Activated CD4-positive, CD25-positive, alpha-beta regulatory T cell (primary cell): ENCODE results near the gene TIMM10.
A peak's percentile ranks its signal among the peaks of the same experiment; 100 is the strongest.

Experiments used
- DNase-seq, 4 experiments: peaks; one replicate each; lab custom pipeline; 2025; lab: John Stamatoyannopoulos, UW

TIMM10 gene

DNA sequence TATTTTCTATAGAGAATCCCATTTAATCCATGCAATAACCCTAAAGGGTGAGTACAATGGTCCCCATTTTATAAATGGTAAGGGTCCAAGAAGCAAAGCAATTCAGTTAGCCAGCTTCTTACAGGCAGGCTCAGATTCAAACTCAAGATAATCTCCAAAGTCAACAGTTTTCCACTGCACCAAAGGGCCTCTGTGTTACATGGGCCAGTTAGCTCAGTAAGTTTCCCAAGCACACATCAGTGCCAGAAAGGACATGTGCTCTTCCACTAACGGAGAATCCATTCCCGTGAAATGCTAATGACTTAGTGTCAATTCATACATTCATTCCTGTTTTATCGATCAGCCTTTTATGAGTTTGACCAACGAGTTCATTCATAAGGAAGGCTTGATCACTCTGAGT is 26.0 kb downstream of the TIMM10 start:
- no peak for DNase-seq

- DNase-seq = no peak
Observed at GRCh38 chr11:57502870-57503269, 27.7 kb downstream of the TIMM10 start.

GRCh38 chr11:57502376-57502775 is 28.2 kb downstream of the TIMM10 start:
- no peak for DNase-seq

- DNase-seq = no peak
Observed at GRCh38 chr11:57501953-57502352, 28.6 kb downstream of the TIMM10 start.

- no peak for DNase-seq
Observed at GRCh38 chr11:57500926-57501325, 29.6 kb downstream of the TIMM10 start.

- DNase-seq = no peak
Observed at GRCh38 chr11:57500515-57500914, 30.0 kb downstream of the TIMM10 start.

- DNase-seq = no peak
Observed at GRCh38 chr11:57499983-57500461, 30.5 kb downstream of the TIMM10 start.

DNA sequence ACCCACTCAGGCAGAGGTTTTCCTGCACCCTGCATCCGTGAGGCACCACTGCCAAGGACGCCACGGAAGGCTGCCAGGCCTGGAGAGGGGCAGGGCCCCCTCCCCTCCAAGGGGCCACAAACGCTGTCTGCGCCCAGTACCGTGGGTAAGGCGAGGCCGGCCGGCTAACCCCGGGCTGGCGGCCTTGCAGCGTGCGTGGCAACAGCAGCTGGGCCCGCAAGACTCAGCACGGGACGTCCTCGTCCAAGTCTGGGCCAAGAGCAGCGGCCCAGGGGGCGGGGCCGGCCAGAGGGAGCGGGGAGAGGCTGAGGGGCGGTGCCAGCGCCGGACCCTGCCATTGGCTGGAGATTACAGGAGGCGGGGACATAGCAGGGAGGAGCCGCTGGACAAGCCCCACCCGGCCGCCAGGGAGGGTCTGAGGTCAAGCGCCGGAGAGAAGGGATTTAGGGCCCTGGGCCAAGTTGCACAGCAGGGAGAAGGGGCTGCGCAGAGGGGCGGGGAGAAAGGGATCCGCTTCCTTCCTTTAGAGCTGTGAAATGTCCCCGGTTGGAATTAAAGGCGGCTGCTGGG is 31.1 kb downstream of the TIMM10 start:
- no peak for DNase-seq

GRCh38 chr11:57498540-57498939 is 32.0 kb downstream of the TIMM10 start:
- no peak for DNase-seq

- DNase-seq = no peak
Observed at GRCh38 chr11:57497303-57498247, 33.0 kb downstream of the TIMM10 start.

DNA sequence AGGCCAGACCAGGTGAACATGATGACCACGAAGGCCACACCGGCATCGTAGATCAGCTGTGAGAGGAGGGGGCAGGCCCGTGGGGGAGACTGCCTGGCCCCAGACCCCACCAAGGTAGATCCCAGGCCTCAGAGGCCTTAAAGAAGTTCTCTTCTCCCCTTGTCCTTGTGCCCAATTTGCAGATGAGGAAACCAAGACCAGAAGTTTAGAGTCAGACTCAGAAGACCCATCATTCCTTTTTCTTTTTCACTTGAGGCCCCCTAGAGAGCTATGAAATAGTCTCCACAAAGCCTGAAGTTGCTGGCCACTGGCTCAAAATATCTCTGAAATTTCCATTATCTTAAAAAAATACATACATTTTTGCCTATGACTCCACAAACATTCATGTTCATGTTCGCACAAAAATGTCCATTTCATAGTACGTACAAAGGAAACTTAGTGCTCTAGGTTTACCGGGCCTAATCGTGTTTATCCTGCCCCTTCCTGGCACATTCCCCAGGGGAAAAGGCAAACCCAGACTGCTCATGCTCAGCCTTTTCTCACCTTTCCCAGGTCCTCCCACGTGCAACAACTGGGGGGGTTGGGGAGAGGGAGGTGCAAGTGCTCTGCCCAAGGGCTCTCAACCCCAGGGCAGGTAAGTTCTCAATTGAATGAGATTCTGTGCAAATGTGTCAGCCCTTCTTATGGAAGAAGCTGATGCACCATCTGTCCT is 34.3 kb downstream of the TIMM10 start:
- DNase-seq = no peak

DNA sequence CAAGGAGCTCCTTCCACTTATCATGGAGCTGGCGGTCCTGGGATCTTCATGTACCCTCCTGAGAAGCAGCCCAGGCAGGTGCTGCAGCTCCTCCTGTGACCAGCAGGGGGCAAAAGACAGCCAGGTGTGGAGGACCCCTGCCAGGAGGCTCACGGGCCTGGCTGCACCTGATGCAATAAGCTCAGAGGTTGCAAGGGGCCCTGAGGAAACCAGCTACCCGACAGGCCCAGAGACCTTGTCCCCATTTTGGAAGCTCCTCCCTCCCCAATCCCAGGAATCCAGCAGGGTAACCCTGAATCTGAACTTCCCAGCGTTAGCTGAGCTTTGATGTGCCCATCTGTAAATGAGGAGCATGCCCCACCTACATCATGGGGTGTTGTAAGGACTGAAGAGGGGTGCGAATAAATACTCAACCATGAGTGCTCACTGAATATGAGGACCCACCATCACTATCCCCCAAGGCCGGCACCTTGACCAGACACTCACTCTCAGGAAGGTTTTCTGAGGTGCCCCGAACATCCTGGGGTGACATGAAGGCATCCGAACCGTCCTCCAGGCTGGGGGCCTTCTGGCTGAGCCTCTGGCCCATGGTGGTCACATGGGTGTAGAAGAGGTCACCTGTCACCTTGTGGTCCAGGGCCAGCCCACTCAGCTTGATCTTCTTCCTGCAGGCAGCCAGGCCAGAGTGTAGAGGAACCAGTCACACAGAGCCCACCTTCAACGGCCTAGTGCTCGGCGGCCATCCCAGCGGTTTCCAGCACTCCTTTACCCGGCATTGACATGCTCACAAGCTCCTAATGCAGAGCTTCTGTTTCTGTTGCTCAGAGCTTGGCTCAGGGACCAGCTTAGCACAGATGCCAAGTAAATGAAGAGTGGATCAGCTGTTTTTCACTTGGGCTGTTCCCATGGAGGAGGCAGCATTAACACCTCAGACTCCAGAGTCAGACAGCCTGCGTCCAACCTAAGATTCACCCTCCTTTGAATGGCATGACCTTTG is 36.7 kb downstream of the TIMM10 start:
- DNase-seq = peak; percentile 52 to 65 (median 60)

GRCh38 chr11:57491371-57492061 is 39.0 kb downstream of the TIMM10 start:
- DNase-seq = peak; percentile 13 to 33 (median 16)

DNA sequence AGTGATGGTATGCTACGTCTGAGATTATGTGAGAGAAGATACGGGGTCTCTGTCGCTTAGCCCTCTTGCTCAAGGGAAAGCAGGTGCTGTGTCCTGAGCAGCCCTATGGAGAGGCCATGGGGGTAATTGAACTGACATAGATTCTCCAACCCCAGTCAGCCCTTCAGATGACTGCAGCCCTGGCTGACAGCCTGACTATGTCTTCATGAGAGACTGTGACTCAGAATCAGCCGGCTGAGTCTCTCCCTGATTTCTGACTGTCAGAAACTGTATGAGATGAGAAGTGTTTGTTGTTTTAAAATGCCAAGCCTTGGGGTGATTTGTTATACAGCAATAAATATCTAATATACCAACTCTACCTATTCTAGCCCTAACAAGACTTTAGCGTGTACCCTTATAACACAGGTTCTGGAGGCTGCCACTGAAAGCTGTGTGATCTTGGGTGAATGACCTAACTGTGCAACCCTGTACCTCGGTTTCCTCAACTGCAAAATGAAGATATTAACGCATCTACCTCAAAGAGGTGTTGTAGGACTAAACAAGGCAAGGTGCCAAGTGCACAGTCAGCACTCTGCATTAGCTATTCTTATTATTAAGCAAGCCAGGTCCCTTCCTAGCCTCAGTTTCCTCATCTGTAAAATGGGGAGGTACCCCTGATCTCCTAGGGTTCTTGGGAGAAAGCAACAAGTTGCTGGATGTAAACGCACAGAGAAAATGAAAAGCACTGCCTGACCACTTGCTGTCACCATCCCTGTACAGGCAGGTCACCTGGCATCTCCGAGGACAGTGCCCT is 39.9 kb downstream of the TIMM10 start:
- no peak for DNase-seq

DNA sequence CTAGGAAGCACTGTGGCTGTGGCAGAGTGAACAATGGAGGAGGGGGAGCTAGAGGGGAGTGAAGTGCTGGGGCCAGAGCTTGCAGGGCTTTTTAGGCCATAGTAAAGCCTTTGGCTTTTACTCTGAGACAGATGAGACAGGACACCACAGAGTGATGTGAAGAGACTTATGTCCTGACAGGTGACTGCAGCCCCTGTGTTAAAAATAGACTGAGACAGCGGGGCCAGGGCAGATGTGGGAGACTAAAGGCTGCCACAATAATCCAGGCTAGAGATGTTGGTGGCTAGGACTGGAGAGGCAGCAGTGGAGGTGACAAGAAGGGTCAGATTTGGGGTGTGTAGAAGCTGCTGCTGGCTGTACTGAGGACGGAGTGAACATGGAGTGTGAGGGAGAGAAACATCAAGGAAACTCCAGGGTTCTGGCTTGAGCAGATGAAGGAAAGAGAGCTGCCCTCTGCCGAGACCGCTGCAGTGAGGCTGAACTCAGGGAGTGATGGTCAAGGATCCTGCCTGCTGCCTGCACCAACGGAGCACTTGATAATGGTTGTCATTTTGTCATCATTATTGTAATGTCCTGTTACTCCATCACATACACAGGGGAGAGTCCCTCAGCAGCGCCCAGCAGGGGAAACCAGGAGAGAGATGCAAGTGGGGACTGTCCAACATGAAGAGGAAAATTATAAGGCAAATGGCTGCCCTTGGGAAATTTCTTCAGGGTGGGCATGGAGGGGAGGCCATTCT is 42.5 kb downstream of the TIMM10 start:
- no peak for DNase-seq

DNA sequence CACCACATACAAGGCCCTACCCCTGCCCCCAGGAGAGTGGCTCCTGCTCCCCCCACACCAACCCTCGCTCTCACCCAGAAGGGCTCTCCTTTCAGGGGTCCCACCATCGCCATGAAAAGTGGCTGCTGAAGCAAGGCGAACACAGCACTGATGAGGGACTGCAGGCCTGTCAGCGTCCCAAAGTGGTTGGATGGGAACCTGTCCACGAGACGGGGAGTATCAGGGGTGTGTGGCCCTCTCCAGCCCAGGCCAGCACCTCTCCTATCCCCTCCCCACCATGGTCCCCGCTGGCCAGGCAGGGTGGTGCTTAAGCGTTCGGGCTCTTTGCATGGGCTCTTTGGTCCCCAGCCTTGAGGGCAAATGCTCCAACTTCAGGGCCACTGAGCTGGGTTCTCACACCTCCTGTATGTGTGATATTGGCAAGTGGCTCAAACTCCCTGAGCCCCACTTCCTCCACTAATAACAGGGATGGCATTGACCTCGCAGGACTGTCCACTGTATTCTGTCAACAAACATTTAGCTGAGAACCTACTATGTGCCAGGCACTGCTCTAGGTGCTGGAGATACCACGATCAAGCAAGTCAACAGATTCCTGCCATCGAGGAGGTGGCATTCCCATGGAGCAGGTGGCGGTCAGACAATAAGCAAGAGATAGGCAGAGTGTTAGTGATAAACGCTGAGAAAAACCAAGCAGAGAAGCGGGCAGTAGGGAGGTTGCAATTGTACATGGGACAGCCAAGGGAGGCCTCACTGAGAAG is 43.4 kb downstream of the TIMM10 start:
- no peak for DNase-seq

- DNase-seq = no peak
Observed at GRCh38 chr11:57485217-57485990, 45.1 kb downstream of the TIMM10 start.
